ENCODE data around the gene NAT16. TPM values are rescaled to one million over a fixed set of nuclear protein-coding genes. Genes with fewer than 3 reads are reported as not detected.

Gene NAT16
- total and polyA plus RNA-seq, 9 of the 15 experiments (the other 6 are each of a cell fraction or from before 2014, with no cell fraction given): 0.04 TPM; not detected in 8

DNA sequence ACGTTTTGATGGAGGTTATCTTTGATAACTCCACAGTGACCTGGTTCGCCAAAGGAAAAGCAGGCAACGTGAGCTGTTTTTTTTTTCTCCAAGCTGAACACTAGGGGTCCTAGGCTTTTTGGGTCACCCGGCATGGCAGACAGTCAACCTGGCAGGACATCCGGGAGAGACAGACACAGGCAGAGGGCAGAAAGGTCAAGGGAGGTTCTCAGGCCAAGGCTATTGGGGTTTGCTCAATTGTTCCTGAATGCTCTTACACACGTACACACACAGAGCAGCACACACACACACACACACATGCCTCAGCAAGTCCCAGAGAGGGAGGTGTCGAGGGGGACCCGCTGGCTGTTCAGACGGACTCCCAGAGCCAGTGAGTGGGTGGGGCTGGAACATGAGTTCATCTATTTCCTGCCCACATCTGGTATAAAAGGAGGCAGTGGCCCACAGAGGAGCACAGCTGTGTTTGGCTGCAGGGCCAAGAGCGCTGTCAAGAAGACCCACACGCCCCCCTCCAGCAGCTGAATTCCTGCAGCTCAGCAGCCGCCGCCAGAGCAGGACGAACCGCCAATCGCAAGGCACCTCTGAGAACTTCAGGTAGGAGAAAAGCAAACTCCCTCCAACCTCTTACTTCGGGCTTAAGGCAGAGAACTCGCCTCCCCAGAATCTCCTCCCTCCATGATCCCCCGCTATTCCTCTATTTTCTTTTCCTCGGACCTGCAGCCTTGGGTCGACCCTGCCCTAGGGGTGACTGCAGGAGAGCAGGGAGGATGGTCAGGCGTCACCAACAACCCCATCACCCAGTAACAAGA, 53.2 kb downstream of the NAT16 start, which contains the start of gene SERPINE1 (continued):
- TF ChIP-seq, protein P1, sequence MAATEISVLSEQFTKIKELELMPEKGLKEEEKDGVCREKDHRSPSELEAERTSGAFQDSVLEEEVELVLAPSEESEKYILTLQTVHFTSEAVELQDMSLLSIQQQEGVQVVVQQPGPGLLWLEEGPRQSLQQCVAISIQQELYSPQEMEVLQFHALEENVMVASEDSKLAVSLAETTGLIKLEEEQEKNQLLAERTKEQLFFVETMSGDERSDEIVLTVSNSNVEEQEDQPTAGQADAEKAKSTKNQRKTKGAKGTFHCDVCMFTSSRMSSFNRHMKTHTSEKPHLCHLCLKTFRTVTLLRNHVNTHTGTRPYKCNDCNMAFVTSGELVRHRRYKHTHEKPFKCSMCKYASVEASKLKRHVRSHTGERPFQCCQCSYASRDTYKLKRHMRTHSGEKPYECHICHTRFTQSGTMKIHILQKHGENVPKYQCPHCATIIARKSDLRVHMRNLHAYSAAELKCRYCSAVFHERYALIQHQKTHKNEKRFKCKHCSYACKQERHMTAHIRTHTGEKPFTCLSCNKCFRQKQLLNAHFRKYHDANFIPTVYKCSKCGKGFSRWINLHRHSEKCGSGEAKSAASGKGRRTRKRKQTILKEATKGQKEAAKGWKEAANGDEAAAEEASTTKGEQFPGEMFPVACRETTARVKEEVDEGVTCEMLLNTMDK (IDR thresholded peaks at IDR 0.05; ENCODE audit: borderline replicate concordance, insufficient read depth, low read depth, low read length, poor library complexity, severe bottlenecking): no peak
- TF ChIP-seq, protein P2, sequence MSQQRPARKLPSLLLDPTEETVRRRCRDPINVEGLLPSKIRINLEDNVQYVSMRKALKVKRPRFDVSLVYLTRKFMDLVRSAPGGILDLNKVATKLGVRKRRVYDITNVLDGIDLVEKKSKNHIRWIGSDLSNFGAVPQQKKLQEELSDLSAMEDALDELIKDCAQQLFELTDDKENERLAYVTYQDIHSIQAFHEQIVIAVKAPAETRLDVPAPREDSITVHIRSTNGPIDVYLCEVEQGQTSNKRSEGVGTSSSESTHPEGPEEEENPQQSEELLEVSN (IDR thresholded peaks at IDR 0.05; ENCODE audit: borderline replicate concordance in 1 of 2, extremely low read depth in 1 of 2, insufficient read depth in 1 of 2, insufficient read length in 1 of 2, low read depth in 1 of 2, low read length in 1 of 2, poor library complexity in 1 of 2, severe bottlenecking in 1 of 2): peak in 1 of 2 experiments; percentile 23
- TF ChIP-seq PTTG1 (tag; IDR thresholded peaks at IDR 0.05; ENCODE audit: low read depth) (no peak), FOXA1 (IDR thresholded peaks at IDR 0.05; ENCODE audit: borderline replicate concordance) (no peak), ZNF561 (CRISPR knock-in tag; conservative IDR thresholded peaks at IDR 0.05) (no peak), MEIS2 (IDR thresholded peaks at IDR 0.05; ENCODE audit: partially characterized antibody) (no peak), RFX5 (IDR thresholded peaks at IDR 0.05; ENCODE audit: low read depth, low read length) (no peak), ELF1 (tag; IDR thresholded peaks at IDR 0.05) (no peak), SREBF2 (CRISPR knock-in tag; IDR thresholded peaks at IDR 0.05) (no peak), CCAR2 (IDR thresholded peaks at IDR 0.05; ENCODE audit: low read depth, low read length) (no peak), POLR3G (IDR thresholded peaks at IDR 0.05; ENCODE audit: extremely low read depth, insufficient read length, insufficient replicate concordance) (no peak), ARID1B (IDR thresholded peaks at IDR 0.05) (no peak), POLR2H (tag; IDR thresholded peaks at IDR 0.05; ENCODE audit: low read depth) (no peak; the same call in 1 of the 2 replicates)
- TF ChIP-seq, protein P3, sequence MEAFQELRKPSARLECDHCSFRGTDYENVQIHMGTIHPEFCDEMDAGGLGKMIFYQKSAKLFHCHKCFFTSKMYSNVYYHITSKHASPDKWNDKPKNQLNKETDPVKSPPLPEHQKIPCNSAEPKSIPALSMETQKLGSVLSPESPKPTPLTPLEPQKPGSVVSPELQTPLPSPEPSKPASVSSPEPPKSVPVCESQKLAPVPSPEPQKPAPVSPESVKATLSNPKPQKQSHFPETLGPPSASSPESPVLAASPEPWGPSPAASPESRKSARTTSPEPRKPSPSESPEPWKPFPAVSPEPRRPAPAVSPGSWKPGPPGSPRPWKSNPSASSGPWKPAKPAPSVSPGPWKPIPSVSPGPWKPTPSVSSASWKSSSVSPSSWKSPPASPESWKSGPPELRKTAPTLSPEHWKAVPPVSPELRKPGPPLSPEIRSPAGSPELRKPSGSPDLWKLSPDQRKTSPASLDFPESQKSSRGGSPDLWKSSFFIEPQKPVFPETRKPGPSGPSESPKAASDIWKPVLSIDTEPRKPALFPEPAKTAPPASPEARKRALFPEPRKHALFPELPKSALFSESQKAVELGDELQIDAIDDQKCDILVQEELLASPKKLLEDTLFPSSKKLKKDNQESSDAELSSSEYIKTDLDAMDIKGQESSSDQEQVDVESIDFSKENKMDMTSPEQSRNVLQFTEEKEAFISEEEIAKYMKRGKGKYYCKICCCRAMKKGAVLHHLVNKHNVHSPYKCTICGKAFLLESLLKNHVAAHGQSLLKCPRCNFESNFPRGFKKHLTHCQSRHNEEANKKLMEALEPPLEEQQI (IDR thresholded peaks at IDR 0.05): no peak
- TF ChIP-seq, protein P4, sequence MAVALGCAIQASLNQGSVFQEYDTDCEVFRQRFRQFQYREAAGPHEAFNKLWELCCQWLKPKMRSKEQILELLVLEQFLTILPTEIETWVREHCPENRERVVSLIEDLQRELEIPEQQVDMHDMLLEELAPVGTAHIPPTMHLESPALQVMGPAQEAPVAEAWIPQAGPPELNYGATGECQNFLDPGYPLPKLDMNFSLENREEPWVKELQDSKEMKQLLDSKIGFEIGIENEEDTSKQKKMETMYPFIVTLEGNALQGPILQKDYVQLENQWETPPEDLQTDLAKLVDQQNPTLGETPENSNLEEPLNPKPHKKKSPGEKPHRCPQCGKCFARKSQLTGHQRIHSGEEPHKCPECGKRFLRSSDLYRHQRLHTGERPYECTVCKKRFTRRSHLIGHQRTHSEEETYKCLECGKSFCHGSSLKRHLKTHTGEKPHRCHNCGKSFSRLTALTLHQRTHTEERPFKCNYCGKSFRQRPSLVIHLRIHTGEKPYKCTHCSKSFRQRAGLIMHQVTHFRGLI (CRISPR knock-in tag; IDR thresholded peaks at IDR 0.05): 0 out of 2 replicates have a peak, but pooled peaks have one; percentile 21
- TF ChIP-seq, protein P5, sequence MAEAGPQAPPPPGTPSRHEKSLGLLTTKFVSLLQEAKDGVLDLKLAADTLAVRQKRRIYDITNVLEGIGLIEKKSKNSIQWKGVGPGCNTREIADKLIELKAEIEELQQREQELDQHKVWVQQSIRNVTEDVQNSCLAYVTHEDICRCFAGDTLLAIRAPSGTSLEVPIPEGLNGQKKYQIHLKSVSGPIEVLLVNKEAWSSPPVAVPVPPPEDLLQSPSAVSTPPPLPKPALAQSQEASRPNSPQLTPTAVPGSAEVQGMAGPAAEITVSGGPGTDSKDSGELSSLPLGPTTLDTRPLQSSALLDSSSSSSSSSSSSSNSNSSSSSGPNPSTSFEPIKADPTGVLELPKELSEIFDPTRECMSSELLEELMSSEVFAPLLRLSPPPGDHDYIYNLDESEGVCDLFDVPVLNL (CRISPR knock-in tag; IDR thresholded peaks at IDR 0.05; ENCODE audit: low read depth): no peak
